ENCODE data around the gene CCDC178. TPM values are rescaled to one million over a fixed set of nuclear protein-coding genes. Genes with fewer than 3 reads are reported as not detected.
"Not testable (repeated sequence)": the region's sequence is repeated elsewhere in the genome, so short reads cannot be mapped to it uniquely, and the experiment has no call there.

The CCDC178 gene
- polyA plus RNA-seq, 6 donors from 2014 or later, result not detected

GRCh38 chr18:33424266-33424946, 16.1 kb downstream of the CCDC178 start:
- Mint-ChIP-seq H3K27me3 (no peaks in the 10 kb centered on the region), H3K36me3 (no peaks in the 10 kb centered on the region), H3K9me3 (no peaks in the 10 kb centered on the region), H3K4me1 (no peaks in the 10 kb centered on the region), H3K4me3 (no peak overlapping the region), H3K27ac (peak overlapping the region in 1 of 6 donors; percentile 84)
- no peak for DNase-seq
- no peak for ATAC-seq (ENCODE audit: low read depth in 2 of 2)

- Mint-ChIP-seq H3K36me3 (no peaks in the 10 kb centered on the region), H3K9me3 (peaks cover 0 to 7% (median 0%) of the 10 kb centered on the region in 7 donors), H3K4me1 (no peaks in the 10 kb centered on the region), H3K27ac (no peak overlapping the region), H3K27me3 (no peaks in the 10 kb centered on the region), H3K4me3 (no peak overlapping the region)
- ATAC-seq (ENCODE audit: low read depth in 2 of 2) (no peak), DNase-seq (no peak)
Observed at GRCh38 chr18:33421225-33421624, 19.3 kb downstream of the CCDC178 start.

- H3K27ac Mint-ChIP-seq, result no peak overlapping the region
- H3K4me3 Mint-ChIP-seq, result no peak overlapping the region
- peaks cover 0 to 3% (median 0%) of the 10 kb centered on the region in 7 donors for H3K9me3 Mint-ChIP-seq
- no peaks in the 10 kb centered on the region for H3K36me3 Mint-ChIP-seq
- ATAC-seq (ENCODE audit: low read depth in 2 of 2) (no peak), DNase-seq (no peak)
- no peaks in the 10 kb centered on the region for H3K4me1 Mint-ChIP-seq
- no peaks in the 10 kb centered on the region for H3K27me3 Mint-ChIP-seq
Observed at GRCh38 chr18:33404244-33404873, 36.2 kb downstream of the CCDC178 start.

GRCh38 chr18:33398939-33399338, 41.6 kb downstream of the CCDC178 start:
- not testable (repeated sequence) for H3K36me3 Mint-ChIP-seq; H3K9me3 Mint-ChIP-seq; ATAC-seq (ENCODE audit: low read depth in 2 of 2); H3K27me3 Mint-ChIP-seq; H3K4me1 Mint-ChIP-seq; DNase-seq; H3K4me3 Mint-ChIP-seq
- peak overlapping the region in 1 of 6 donors; percentile 42 for H3K27ac Mint-ChIP-seq

- Mint-ChIP-seq H3K36me3 (no peaks in the 10 kb centered on the region), H3K4me1 (no peaks in the 10 kb centered on the region), H3K9me3 (peaks cover 0 to 5% (median under 1%) of the 10 kb centered on the region in 7 donors), H3K4me3 (no peak overlapping the region), H3K27ac (no peak overlapping the region), H3K27me3 (no peaks in the 10 kb centered on the region)
- no peak for ATAC-seq (ENCODE audit: low read depth in 2 of 2)
- DNase-seq, result no peak
Observed at GRCh38 chr18:33375829-33376228, 64.7 kb downstream of the CCDC178 start.

GRCh38 chr18:33372442-33372841, 68.1 kb downstream of the CCDC178 start:
- Mint-ChIP-seq H3K4me3 (no peak overlapping the region), H3K27me3 (no peaks in the 10 kb centered on the region)
- ATAC-seq (ENCODE audit: low read depth in 2 of 2), result no peak

GRCh38 chr18:33369711-33370449, 70.6 kb downstream of the CCDC178 start:
- H3K27ac Mint-ChIP-seq, result no peak overlapping the region
- H3K4me3 Mint-ChIP-seq, result no peak overlapping the region
- DNase-seq (no peak), ATAC-seq (ENCODE audit: low read depth in 2 of 2) (no peak)
- no peaks in the 10 kb centered on the region for H3K9me3 Mint-ChIP-seq
- H3K27me3 Mint-ChIP-seq, result no peaks in the 10 kb centered on the region
- H3K4me1 Mint-ChIP-seq, result no peaks in the 10 kb centered on the region
- no peaks in the 10 kb centered on the region for H3K36me3 Mint-ChIP-seq

More at GRCh38 chr18:33372442-33372841, 68.1 kb downstream of the CCDC178 start:
- H3K36me3 Mint-ChIP-seq, result no peaks in the 10 kb centered on the region
- no peak overlapping the region for H3K27ac Mint-ChIP-seq
- no peak for DNase-seq
- H3K4me1 Mint-ChIP-seq, result no peaks in the 10 kb centered on the region
- H3K9me3 Mint-ChIP-seq, result peaks cover 0 to 5% (median 0%) of the 10 kb centered on the region in 7 donors

- Mint-ChIP-seq H3K27ac (no peak overlapping the region), H3K4me3 (no peak overlapping the region), H3K9me3 (peaks cover 0 to 8% (median 4%) of the 10 kb centered on the region in 7 donors), H3K4me1 (no peaks in the 10 kb centered on the region), H3K27me3 (no peaks in the 10 kb centered on the region), H3K36me3 (no peaks in the 10 kb centered on the region)
- DNase-seq, result no peak
- no peak for ATAC-seq (ENCODE audit: low read depth in 2 of 2)
Observed at GRCh38 chr18:33356735-33357134, 83.8 kb downstream of the CCDC178 start.

- Mint-ChIP-seq H3K9me3 (peaks cover 0 to 8% (median 2%) of the 10 kb centered on the region in 7 donors), H3K36me3 (no peaks in the 10 kb centered on the region), H3K27ac (no peak overlapping the region), H3K4me3 (no peak overlapping the region), H3K4me1 (no peaks in the 10 kb centered on the region), H3K27me3 (no peaks in the 10 kb centered on the region)
- DNase-seq (no peak), ATAC-seq (ENCODE audit: low read depth in 2 of 2) (no peak)
Observed at GRCh38 chr18:33355756-33356155, 84.8 kb downstream of the CCDC178 start.

- no peaks in the 10 kb centered on the region for H3K4me1 Mint-ChIP-seq
- DNase-seq (no peak), ATAC-seq (ENCODE audit: low read depth in 2 of 2) (no peak)
- H3K27ac Mint-ChIP-seq, result no peak overlapping the region
- peaks cover 0 to 8% (median 2%) of the 10 kb centered on the region in 7 donors for H3K9me3 Mint-ChIP-seq
- no peaks in the 10 kb centered on the region for H3K36me3 Mint-ChIP-seq
- H3K27me3 Mint-ChIP-seq, result no peaks in the 10 kb centered on the region
- H3K4me3 Mint-ChIP-seq, result no peak overlapping the region
Observed at GRCh38 chr18:33355263-33355662, 85.3 kb downstream of the CCDC178 start.

- Mint-ChIP-seq H3K9me3 (peaks cover 0 to 8% (median 0%) of the 10 kb centered on the region in 7 donors), H3K27me3 (no peaks in the 10 kb centered on the region), H3K4me3 (no peak overlapping the region), H3K4me1 (no peaks in the 10 kb centered on the region), H3K27ac (no peak overlapping the region), H3K36me3 (no peaks in the 10 kb centered on the region)
- ATAC-seq (ENCODE audit: low read depth in 2 of 2), result no peak
- no peak for DNase-seq
Observed at GRCh38 chr18:33350256-33350655, 90.3 kb downstream of the CCDC178 start.

- peaks cover 11 to 44% (median 16%) of the 10 kb centered on the region in 7 donors for H3K9me3 Mint-ChIP-seq
- H3K36me3 Mint-ChIP-seq; H3K27me3 Mint-ChIP-seq; DNase-seq; ATAC-seq (ENCODE audit: low read depth in 2 of 2); H3K4me1 Mint-ChIP-seq; H3K4me3 Mint-ChIP-seq: not testable (repeated sequence)
- peak overlapping the region in 1 of 6 donors; percentile 25 for H3K27ac Mint-ChIP-seq
Observed at GRCh38 chr18:33339733-33340132, 100.8 kb downstream of the CCDC178 start.

GRCh38 chr18:33334781-33335180, 105.7 kb downstream of the CCDC178 start:
- H3K9me3 Mint-ChIP-seq, result peaks cover 5 to 23% (median 9%) of the 10 kb centered on the region in 7 donors
- no peak overlapping the region for H3K27ac Mint-ChIP-seq
- ATAC-seq (ENCODE audit: low read depth in 2 of 2) (no peak), DNase-seq (no peak)
- no peaks in the 10 kb centered on the region for H3K27me3 Mint-ChIP-seq
- H3K4me3 Mint-ChIP-seq, result no peak overlapping the region
- H3K36me3 Mint-ChIP-seq, result peaks cover 0 to 4% of the 10 kb centered on the region in 2 donors
- H3K4me1 Mint-ChIP-seq, result no peaks in the 10 kb centered on the region

- Mint-ChIP-seq H3K4me1 (no peaks in the 10 kb centered on the region), H3K27me3 (no peaks in the 10 kb centered on the region), H3K4me3 (no peak overlapping the region), H3K36me3 (no peaks in the 10 kb centered on the region), H3K9me3 (peaks cover 0 to 2% (median 0%) of the 10 kb centered on the region in 7 donors), H3K27ac (no peak overlapping the region)
- ATAC-seq (ENCODE audit: low read depth in 2 of 2), result no peak
- DNase-seq, result no peak
Observed at GRCh38 chr18:33330711-33331110, 109.8 kb downstream of the CCDC178 start.
